Measurements from ENCODE around the gene PHACTR1. TPM values are rescaled to one million over a fixed set of nuclear protein-coding genes. Genes with fewer than 3 reads are reported as not detected.

The PHACTR1 gene
- polyA plus RNA-seq, 1 donor: 5.8 TPM

- no peak for DNase-seq
Measured at GRCh38 chr6:12803486-12803885, 86.9 kb downstream of the PHACTR1 start.

- DNase-seq: no peak
Measured at GRCh38 chr6:12804952-12805645, 88.5 kb downstream of the PHACTR1 start.

GRCh38 chr6:12806136-12806535 lies 89.6 kb downstream of the PHACTR1 start:
- no peak for DNase-seq

- DNase-seq: no peak
Measured at GRCh38 chr6:12806796-12807195, 90.2 kb downstream of the PHACTR1 start.

- no peak for DNase-seq
Measured at GRCh38 chr6:12811519-12811918, 95.0 kb downstream of the PHACTR1 start.

GRCh38 chr6:12813321-12813720 lies 96.8 kb downstream of the PHACTR1 start:
- DNase-seq: no peak

GRCh38 chr6:12814015-12814414 lies 97.4 kb downstream of the PHACTR1 start:
- no peak for DNase-seq

- no peak for DNase-seq
Measured at GRCh38 chr6:12815089-12815488, 98.5 kb downstream of the PHACTR1 start.

- no peak for DNase-seq
Measured at GRCh38 chr6:12815884-12816600, 99.5 kb downstream of the PHACTR1 start.

- no peak for DNase-seq
Measured at GRCh38 chr6:12818324-12818723, 101.8 kb downstream of the PHACTR1 start.

- no peak for DNase-seq
Measured at GRCh38 chr6:12823847-12824246, 107.3 kb downstream of the PHACTR1 start.

GRCh38 chr6:12826584-12826983 lies 110.0 kb downstream of the PHACTR1 start:
- DNase-seq: no peak

GRCh38 chr6:12827921-12828320 lies 111.4 kb downstream of the PHACTR1 start:
- DNase-seq: no peak

- DNase-seq: no peak
Measured at GRCh38 chr6:12832226-12832735, 115.7 kb downstream of the PHACTR1 start.

- no peak for DNase-seq
Measured at GRCh38 chr6:12836009-12836408, 119.4 kb downstream of the PHACTR1 start.

- no peak for DNase-seq
Measured at GRCh38 chr6:12841619-12842018, 125.1 kb downstream of the PHACTR1 start.

- DNase-seq: no peak
Measured at GRCh38 chr6:12842114-12842513, 125.5 kb downstream of the PHACTR1 start.

- DNase-seq: no peak
Measured at GRCh38 chr6:12842658-12843057, 126.1 kb downstream of the PHACTR1 start.

GRCh38 chr6:12844284-12845223 lies 128.0 kb downstream of the PHACTR1 start:
- no peak for DNase-seq

- no peak for DNase-seq
Measured at GRCh38 chr6:12845224-12846004, 128.8 kb downstream of the PHACTR1 start.

- DNase-seq: no peak
Measured at GRCh38 chr6:12848964-12849808, 132.6 kb downstream of the PHACTR1 start.
